Thyroid gland (tissue), 4 donors: ENCODE data around the gene SNCA.

Experiments used
- POLR2A ChIP-seq, 2 donors: fragments of 450-650 bp; IDR thresholded peaks; one replicate each; pipeline ENCODE4 v1.6.1; 2017; ENCODE audit warnings: antibody characterized with exemption in 2 of 2, mild to moderate bottlenecking in 2 of 2, moderate library complexity in 1 of 2
- TF ChIP-seq, protein P1 (sequence below), 6 experiments: fragments of 200-600 bp in 3 of 6; fragments of 450-650 bp in 3 of 6; sonication (generic) in 3 of 6; IDR thresholded peaks; one replicate each; pipeline ENCODE4 v1.5.1; 2016 to 2019; ENCODE audit warnings: antibody characterized with exemption in 6 of 6, mild to moderate bottlenecking in 2 of 6, inconsistent platforms in 1 of 6, moderate library complexity in 1 of 6

GRCh38 chr4:89814362-89814761 is 22.6 kb downstream of the SNCA start:
- TF ChIP-seq, protein P1, sequence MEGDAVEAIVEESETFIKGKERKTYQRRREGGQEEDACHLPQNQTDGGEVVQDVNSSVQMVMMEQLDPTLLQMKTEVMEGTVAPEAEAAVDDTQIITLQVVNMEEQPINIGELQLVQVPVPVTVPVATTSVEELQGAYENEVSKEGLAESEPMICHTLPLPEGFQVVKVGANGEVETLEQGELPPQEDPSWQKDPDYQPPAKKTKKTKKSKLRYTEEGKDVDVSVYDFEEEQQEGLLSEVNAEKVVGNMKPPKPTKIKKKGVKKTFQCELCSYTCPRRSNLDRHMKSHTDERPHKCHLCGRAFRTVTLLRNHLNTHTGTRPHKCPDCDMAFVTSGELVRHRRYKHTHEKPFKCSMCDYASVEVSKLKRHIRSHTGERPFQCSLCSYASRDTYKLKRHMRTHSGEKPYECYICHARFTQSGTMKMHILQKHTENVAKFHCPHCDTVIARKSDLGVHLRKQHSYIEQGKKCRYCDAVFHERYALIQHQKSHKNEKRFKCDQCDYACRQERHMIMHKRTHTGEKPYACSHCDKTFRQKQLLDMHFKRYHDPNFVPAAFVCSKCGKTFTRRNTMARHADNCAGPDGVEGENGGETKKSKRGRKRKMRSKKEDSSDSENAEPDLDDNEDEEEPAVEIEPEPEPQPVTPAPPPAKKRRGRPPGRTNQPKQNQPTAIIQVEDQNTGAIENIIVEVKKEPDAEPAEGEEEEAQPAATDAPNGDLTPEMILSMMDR (IDR thresholded peaks at IDR 0.05), result no peak
- no peak for TF ChIP-seq POLR2A (IDR thresholded peaks at IDR 0.05)
